Measurements from ENCODE around the gene LMTK2.

LMTK2 gene

GRCh38 chr7:98232799-98233198 is 126.1 kb downstream of the LMTK2 start:
- TF ChIP-seq CTCF (IDR thresholded peaks at IDR 0.05; ENCODE audit: insufficient read depth, missing control alignments) = no peak
- DNase-seq (ENCODE audit: insufficient read length, low spot score) (no peak), FAIRE-seq (no peak)

- DNase-seq (ENCODE audit: insufficient read length, low spot score) (no peak), FAIRE-seq (no peak)
- TF ChIP-seq CTCF (IDR thresholded peaks at IDR 0.05; ENCODE audit: insufficient read depth, missing control alignments) = no peak
Observed at GRCh38 chr7:98233219-98234070, 126.8 kb downstream of the LMTK2 start.

- DNase-seq (ENCODE audit: insufficient read length, low spot score) = no peak
- no peak for FAIRE-seq
- TF ChIP-seq CTCF (IDR thresholded peaks at IDR 0.05; ENCODE audit: insufficient read depth, missing control alignments) = no peak
Observed at GRCh38 chr7:98234429-98235147, 127.9 kb downstream of the LMTK2 start.

GRCh38 chr7:98235901-98236300 is 129.2 kb downstream of the LMTK2 start:
- FAIRE-seq (no peak), DNase-seq (ENCODE audit: insufficient read length, low spot score) (no peak)
- TF ChIP-seq CTCF (IDR thresholded peaks at IDR 0.05; ENCODE audit: insufficient read depth, missing control alignments) = no peak

- no peak for DNase-seq (ENCODE audit: insufficient read length, low spot score)
- no peak for TF ChIP-seq CTCF (IDR thresholded peaks at IDR 0.05; ENCODE audit: insufficient read depth, missing control alignments)
- no peak for FAIRE-seq
Observed at GRCh38 chr7:98236355-98237185, 129.9 kb downstream of the LMTK2 start.

GRCh38 chr7:98238076-98238475 is 131.4 kb downstream of the LMTK2 start:
- DNase-seq (ENCODE audit: insufficient read length, low spot score) = no peak
- FAIRE-seq = no peak
- no peak for TF ChIP-seq CTCF (IDR thresholded peaks at IDR 0.05; ENCODE audit: insufficient read depth, missing control alignments)

Measured in D721Med (cell line).